KBM-7 (cell line): Measurements from ENCODE around the gene PRUNE1.

Experiments used
- DNase-seq: peaks from one replicate; pipeline ENCODE4 v3.0.0-alpha.2; 2015
- in situ Hi-C: fragments of 300-500 bp; cut with MboI; formaldehyde crosslinking; loops from 2 replicates; pipeline ENCODE4 v1.14.3; 2020; ENCODE audit warnings: low sequenced_read_pairs, low pct_unique_long_range_greater_than_20kb, mixed read lengths

Gene PRUNE1

GRCh38 chr1:151000408-151000807 is 7.8 kb upstream of the PRUNE1 start:
- DNase-seq, result no peak
- in situ Hi-C loops, result no loop called here

DNA sequence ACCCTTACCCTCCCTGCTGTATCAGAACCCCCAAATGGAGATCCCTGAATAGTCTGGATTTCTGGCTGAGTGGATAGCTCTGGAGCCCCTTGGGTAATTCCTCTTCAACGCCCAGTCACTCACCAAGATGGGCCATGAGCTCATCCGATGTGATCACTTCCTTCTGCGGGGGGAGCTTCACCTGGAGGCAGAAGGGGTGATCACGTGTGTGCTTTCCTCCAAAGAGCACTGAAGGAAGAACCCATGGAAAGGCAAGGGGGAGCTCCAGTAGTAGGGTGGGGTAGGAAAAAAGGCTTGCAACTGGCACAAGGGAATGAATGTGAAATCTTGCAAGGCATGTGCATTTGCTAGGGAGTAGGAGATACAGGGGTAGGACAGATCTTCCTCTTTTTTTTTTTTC is 6.6 kb upstream of the PRUNE1 start:
- in situ Hi-C loops, result no loop called here
- peak; percentile 51 for DNase-seq

DNA sequence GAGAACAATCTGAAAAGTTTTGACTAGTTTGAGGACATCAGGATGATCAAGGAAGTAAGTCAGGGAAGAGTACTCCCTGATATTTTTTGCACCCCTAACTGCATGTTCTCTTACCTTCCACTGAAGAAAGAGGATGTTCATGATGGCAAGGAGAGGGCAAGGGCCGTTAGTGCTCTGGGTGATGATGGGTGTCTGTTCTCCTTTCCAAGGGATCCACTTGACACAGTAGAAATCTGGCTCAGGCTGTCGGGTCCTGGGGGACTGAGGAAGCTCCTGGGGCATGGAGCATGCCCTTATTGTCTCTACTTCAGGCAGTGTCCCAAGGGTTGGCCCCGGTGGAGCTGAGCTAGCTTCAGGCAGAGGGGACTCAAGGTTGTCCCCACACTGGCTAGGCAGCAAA is 6.2 kb upstream of the PRUNE1 start:
- no peak for DNase-seq
- in situ Hi-C loops, result no loop called here

GRCh38 chr1:151002611-151003010 is 5.6 kb upstream of the PRUNE1 start:
- DNase-seq, result no peak
- in situ Hi-C loops, result no loop called here

DNA sequence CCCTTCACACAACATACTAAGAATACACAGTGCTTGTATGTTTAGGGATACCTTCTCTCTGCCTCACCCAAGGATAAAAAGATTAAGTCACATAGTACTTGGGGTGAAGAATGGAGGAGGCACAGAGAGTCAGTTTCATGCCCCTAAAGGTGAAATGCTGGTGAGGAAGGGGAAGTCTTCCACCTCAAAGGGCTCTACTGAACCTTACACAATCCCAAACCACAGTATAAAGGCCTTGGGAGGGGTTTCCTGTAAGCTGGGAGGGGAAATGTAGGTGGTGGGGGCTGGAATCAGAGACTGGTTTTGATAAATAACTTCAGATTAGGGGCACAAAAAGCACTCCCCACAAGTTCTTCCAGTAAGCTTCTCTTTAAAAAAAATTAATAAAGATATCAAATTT is 5.1 kb upstream of the PRUNE1 start:
- in situ Hi-C loops, result no loop called here
- peak; percentile 64 for DNase-seq

- no peak for DNase-seq
- in situ Hi-C loops, result no loop called here
Measured at GRCh38 chr1:151005729-151006319, 2.4 kb upstream of the PRUNE1 start.

GRCh38 chr1:151006327-151007052 is 1.8 kb upstream of the PRUNE1 start, which contains the start of gene MINDY1:
Gene MINDY1 (minus strand): TSS chr1:151006902. CDS start chr1:151002617, 4,285 bp downstream.
- DNase-seq, result peak; percentile 83
- in situ Hi-C loops, result no loop called here

- in situ Hi-C loops, result no loop called here
- no peak for DNase-seq
Measured at GRCh38 chr1:151007853-151008243, 401 bp upstream of the PRUNE1 start.

DNA sequence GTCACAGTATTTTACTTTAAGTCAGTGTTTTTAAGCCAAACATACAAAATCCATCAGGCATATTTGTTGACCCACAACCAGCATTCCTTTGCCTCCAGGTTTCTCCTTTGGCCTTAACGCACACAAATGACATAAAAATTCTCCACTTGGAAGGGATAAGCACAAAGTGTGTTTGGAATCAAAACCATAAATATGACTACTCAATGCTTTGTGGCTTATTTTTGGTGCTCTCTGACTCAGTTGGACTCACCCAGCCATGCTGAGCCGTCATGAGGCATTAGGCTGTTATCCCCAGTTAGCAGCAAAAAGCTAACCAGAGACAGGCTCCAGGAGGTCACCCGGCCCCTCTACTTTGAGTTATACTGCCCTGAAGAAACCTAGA is 948 bp downstream of the PRUNE1 start:
- in situ Hi-C loops, result no loop called here
- DNase-seq, result no peak

GRCh38 chr1:151009674-151010345 is 1.6 kb downstream of the PRUNE1 start:
- DNase-seq, result no peak
- in situ Hi-C loops, result no loop called here

GRCh38 chr1:151010346-151010726 is 2.1 kb downstream of the PRUNE1 start:
- in situ Hi-C loops, result no loop called here
- no peak for DNase-seq

DNA sequence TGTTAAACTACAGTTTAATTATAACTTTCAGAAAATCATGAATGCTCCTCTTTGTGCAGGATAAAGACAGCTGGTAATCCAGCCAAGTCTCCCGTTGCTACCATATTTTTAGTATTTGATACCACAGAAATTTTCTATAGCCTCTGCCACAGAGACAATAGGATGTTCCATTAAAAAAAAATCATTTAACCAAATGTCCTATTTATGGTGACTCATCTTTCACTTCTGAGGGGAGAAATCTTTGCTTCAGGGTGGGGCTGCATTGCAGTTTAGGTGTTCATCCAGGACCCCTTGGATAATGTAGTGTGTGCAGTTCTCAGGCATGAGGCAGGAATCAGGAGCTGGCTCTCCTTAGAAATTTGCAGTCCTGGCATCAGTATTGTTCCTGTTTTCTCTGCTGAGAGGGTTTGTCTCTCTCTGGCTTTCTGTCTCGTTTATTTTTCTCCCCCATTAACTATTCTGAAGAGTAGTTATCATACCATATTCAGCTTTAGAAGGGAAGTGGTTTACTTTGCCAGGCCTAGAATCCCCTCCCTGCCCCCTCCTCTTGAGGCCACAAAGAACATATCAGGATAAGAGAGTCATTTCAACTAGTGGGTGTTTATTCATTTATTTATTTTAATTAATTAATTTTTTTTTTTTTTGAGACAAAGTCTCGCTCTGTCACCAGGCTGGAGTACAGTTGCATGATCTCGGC is 3.1 kb downstream of the PRUNE1 start:
- in situ Hi-C loops, result no loop called here
- peak; percentile 62 for DNase-seq

GRCh38 chr1:151012684-151013471 is 4.6 kb downstream of the PRUNE1 start:
- DNase-seq, result no peak
- in situ Hi-C loops, result no loop called here

GRCh38 chr1:151013518-151013917 is 5.3 kb downstream of the PRUNE1 start:
- peak; percentile 68 for DNase-seq
- in situ Hi-C loops, result no loop called here

DNA sequence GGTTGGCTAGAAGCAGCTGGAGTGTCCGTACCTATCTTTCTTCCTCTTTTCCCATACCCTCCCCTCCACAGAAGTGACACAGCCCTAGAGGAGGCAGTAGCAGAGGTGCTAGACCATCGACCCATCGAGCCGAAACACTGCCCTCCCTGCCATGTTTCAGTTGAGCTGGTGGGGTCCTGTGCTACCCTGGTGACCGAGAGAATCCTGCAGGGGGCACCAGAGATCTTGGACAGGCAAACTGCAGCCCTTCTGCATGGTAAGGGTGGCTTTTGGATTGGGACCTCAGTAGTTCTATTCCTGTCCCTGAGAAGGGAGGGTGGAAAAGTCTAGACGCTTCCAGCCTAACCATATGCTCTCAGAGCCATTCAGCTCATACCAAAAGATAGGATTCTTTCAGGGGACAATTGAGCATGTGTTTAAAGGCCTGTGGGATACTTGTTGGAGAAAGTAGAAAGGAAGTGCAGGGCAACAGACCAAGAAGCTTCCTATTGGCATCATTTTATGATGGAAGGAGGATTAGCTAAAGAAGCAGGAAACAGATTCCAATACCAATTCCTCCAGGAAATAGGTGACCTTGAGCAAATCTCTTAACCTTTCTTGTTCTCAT is 16.4 kb downstream of the PRUNE1 start:
- peak; percentile 95 for DNase-seq
- in situ Hi-C loops, result no loop called here

GRCh38 chr1:151026460-151026859 is 18.2 kb downstream of the PRUNE1 start:
- in situ Hi-C loops, result no loop called here
- DNase-seq, result no peak

- DNase-seq, result no peak
- in situ Hi-C loops, result no loop called here
Measured at GRCh38 chr1:151032164-151032563, 23.9 kb downstream of the PRUNE1 start.

GRCh38 chr1:151035167-151035566 is 26.9 kb downstream of the PRUNE1 start:
- in situ Hi-C loops, result no loop called here
- DNase-seq, result no peak

GRCh38 chr1:151036356-151036755 is 28.1 kb downstream of the PRUNE1 start, which contains the start of gene BNIPL:
Gene BNIPL (plus strand): TSS chr1:151036586. CDS start chr1:151036726, 140 bp downstream.
- DNase-seq, result no peak
- in situ Hi-C loops, result no loop called here
